ENCODE measurements around the gene ARHGAP33.

ARHGAP33 gene

DNA sequence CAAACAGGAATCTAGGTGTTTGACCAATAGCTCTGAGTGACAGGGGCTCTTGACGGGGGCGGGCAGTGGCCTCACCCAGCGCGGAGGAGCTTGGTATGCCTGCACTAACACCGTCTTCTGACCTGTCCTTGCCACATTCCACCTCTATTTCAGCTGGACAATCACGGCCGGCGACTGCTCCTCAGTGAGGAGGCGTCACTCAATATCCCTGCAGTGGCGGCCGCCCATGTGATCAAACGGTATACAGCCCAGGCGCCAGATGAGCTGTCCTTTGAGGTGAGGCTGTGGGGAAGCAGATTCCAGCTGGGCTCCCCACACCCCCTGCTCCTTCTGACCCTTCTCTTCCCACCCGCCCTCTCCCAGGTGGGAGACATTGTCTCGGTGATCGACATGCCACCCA is 4.7 kb downstream of the ARHGAP33 start:
- DNase-seq (ENCODE audit: low read depth) = no peak

DNA sequence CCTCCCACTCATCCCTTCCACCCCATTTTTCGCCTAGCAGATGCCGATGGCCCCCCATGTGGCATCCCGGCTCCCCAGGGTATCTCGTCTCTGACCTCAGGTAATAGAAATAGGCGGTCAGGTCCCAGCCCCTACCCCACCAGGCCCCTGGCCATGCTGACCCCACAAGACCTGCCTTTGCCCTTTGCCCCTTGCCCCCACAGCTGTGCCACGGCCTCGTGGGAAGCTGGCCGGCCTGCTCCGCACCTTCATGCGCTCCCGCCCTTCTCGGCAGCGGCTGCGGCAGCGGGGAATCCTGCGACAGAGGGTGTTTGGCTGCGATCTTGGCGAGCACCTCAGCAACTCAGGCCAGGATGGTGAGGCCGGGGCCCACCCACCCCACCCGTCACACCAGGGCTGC is 5.4 kb downstream of the ARHGAP33 start:
- DNase-seq (ENCODE audit: low read depth) = no peak

DNA sequence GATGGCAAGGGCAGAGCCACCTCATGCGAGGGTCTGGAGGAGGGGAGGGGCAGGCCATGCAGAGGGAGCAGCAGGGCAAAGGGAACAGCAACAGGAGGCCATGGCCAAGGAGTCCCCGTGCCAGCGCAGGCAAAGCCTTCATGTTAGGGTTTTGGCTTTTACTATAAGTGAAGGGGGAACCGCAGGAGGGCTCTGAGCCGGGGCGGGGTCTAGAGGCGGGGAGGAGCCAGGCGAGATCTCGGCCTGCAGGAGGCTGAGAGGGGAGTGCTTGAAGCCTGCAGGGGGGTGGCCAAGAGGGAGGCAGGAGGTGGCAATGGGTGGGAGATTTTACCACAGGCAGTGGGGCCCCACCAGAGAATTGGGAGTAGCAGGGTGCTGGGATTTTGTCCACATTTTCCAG is 6.3 kb downstream of the ARHGAP33 start:
- DNase-seq (ENCODE audit: low read depth) = no peak

DNA sequence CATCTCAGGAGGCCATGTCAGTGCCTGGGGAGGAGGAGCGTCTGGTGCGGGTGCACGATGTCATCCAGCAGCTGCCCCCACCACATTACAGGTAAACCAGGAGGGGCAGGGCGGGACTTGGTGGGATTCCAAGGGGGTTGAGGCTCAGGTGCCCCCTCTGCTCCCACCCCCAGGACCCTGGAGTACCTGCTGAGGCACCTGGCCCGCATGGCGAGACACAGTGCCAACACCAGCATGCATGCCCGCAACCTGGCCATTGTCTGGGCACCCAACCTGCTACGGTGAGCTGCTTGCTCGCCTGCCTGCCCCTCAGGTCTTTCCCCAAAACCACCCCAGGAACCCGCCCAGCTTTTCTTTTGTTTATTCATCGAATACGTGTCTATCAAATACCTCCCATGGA is 7.2 kb downstream of the ARHGAP33 start:
- DNase-seq (ENCODE audit: low read depth) = no peak

DNA sequence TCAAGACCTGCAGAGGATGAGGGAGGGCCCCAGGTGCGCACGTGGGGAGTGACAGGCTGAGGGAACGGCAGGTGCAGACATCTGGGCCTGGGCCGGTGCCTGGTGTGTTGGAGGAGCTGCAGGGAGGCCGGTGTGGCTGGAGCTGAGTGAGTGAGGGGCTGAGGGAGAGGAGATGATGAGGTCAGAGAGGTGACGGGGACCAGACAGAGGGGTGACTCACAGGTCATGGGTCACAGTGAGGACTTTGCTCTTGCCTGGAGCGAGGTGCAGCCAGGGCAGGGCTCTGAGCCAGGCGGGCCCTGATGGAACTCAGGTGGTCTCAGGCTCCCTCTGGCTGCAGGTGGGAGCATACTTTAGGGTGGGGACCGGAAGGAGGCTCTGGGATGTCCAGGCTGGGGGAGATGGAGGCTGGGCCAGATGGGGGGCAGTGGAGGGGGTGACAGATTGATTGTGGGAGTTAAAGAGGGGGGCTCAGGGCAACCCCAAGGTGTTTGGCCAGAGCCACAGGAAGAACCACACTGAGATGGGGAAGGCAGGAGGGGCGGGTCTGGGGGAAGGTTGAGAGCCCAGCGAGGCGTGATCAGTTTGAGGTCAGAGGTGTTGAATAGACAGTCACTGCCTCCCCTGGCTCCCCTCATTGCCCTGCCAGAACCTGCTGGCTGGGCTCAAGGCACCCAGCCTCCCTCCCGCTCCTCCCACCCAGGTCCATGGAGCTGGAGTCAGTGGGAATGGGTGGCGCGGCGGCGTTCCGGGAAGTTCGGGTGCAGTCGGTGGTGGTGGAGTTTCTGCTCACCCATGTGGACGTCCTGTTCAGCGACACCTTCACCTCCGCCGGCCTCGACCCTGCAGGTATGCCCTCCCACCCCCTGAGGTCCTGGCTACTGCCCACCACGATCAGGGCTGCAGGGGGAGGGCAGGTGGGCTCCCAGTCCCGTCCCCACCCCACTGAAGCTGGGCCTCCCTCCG is 8.4 kb downstream of the ARHGAP33 start:
- DNase-seq (ENCODE audit: low read depth) = no peak

DNA sequence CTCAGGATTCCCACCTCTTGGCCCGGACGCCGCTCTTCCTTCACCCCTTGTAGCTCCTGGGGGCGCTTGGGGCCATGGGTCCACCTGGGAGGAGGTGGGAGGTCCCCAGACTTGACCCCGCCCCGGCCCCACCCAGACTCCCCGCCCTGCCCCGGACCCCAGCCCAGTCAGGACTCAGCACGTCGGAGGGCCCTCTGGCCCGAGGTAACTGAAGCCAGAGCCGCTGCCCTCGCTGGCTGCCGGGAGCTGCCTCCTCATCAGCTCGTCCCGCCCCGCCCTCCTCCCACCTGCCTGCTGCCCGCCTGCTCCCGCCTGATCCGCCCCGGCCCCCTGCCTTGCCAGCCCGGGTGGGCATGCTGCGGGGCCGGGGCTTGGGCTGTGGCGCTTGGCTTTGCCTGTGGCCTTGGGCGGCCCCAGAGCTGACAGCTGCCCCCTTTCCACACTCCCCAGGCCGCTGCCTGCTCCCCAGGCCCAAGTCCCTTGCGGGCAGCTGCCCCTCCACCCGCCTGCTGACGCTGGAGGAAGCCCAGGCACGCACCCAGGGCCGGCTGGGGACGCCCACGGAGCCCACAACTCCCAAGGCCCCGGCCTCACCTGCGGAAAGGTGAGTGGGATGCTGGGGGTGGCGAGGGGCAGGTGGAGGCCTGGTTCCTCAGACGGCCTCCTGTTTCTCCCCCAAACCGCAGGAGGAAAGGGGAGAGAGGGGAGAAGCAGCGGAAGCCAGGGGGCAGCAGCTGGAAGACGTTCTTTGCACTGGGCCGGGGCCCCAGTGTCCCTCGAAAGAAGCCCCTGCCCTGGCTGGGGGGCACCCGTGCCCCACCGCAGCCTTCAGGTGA is 9.4 kb downstream of the ARHGAP33 start:
- DNase-seq (ENCODE audit: low read depth) = no peak

DNA sequence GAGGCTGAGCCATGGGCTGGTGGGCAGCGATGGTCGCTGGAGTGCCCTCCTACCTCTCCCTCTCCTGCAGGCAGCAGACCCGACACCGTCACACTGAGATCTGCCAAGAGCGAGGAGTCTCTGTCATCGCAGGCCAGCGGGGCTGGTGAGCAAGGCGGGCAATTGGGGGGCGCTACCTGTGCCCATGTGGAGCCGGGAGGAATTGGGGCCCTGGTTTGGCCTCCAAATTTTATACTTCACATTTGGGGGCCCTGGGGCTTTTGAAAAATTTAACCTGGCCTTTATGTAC is 9.9 kb downstream of the ARHGAP33 start:
- no peak for DNase-seq (ENCODE audit: low read depth)

DNA sequence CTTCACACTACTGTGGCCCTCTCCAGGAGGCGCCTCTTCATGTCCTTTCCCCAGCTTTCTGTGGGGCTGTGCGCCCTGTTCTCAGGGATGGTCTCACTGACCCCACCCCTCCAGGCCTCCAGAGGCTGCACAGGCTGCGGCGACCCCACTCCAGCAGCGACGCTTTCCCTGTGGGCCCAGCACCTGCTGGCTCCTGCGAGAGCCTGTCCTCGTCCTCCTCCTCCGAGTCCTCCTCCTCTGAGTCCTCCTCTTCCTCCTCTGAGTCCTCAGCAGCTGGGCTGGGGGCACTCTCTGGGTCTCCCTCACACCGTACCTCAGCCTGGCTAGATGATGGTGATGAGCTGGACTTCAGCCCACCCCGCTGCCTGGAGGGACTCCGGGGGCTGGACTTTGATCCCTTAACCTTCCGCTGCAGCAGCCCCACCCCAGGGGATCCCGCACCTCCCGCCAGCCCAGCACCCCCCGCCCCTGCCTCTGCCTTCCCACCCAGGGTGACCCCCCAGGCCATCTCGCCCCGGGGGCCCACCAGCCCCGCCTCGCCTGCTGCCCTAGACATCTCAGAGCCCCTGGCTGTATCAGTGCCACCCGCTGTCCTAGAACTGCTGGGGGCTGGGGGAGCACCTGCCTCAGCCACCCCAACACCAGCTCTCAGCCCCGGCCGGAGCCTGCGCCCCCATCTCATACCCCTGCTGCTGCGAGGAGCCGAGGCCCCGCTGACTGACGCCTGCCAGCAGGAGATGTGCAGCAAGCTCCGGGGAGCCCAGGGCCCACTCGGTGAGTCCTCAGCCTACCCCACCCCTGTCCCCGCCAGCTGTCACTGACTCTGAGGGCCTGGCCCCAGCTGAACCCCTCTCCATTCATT is 11.2 kb downstream of the ARHGAP33 start:
- DNase-seq (ENCODE audit: low read depth) = no peak

DNA sequence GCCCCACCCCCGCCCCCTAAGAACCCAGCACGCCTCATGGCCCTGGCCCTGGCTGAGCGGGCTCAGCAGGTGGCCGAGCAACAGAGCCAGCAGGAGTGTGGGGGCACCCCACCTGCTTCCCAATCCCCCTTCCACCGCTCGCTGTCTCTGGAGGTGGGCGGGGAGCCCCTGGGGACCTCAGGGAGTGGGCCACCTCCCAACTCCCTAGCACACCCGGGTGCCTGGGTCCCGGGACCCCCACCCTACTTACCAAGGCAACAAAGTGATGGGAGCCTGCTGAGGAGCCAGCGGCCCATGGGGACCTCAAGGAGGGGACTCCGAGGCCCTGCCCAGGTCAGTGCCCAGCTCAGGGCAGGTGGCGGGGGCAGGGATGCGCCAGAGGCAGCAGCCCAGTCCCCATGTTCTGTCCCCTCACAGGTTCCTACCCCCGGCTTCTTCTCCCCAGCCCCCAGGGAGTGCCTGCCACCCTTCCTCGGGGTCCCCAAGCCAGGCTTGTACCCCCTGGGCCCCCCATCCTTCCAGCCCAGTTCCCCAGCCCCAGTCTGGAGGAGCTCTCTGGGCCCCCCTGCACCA is 11.9 kb downstream of the ARHGAP33 start:
- DNase-seq (ENCODE audit: low read depth) = no peak

DNA sequence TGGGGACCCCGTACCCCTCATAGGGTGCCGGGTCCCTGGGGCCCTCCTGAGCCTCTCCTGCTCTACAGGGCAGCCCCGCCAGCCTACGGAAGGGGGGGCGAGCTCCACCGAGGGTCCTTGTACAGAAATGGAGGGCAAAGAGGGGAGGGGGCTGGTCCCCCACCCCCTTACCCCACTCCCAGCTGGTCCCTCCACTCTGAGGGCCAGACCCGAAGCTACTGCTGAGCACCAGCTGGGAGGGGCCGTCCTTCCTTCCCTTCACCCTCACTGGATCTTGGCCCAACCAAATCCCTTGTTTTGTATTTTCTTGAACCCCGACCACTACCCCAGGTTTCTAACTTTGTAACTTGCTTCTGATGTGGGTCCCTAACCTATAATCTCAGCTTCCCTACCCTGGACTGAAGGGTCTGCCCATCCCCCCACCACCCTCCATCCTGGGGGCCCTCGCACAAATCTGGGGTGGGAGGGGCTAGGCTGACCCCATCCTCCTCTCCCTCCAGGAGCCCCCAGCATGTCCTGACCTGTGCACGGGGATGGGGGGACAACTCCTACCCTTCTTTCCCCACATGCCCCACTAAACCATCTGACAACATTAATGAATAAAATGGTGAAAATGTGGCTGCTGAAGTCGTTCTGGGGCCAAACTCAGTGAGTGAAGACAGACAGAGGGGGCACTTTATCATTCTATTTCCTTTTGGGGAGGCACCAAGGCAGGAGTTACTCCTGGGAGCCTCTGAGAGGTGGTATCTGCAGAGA is 13.0 kb downstream of the ARHGAP33 start:
- no peak for DNase-seq (ENCODE audit: low read depth)

DNA sequence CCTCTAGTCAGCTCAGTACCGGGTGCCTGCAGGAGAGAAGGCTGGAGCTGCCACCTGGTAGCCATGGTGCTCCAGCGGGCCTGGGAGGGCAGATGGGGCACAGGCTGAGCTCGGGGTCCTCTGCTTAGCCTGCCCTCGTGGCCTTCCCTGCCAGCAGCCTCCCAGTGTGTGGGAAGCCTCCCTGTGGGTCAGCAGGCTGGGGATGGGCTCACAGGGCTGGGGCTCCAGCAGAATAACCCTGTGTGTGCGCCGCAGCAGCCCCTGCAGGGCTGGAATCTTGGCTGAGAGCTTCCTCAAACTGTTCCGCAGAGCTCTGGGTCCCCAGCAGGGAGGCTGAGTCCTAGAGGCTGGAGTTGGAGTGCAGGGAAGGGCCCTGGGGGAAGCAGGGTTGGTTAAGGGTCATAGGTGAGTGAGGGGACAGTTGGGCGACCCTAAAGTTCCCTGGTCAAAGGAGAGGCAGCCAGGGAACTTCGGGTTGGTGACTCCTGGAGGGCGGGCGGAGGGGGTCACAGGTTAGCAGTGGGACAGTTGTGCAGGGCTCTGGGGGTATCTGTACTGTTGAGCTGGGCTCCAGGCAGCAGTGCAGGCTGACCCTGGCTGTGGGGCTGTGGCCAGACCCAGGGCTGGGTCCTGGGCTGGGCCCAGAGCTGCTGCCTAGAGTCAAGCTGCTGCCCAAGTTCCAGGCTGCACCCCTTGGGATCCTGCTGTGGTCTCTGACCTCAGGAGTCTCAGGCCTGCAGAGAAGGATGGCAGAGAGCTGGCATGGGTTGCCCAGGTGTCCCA is 14.0 kb downstream of the ARHGAP33 start:
- no peak for DNase-seq (ENCODE audit: low read depth)

DNA sequence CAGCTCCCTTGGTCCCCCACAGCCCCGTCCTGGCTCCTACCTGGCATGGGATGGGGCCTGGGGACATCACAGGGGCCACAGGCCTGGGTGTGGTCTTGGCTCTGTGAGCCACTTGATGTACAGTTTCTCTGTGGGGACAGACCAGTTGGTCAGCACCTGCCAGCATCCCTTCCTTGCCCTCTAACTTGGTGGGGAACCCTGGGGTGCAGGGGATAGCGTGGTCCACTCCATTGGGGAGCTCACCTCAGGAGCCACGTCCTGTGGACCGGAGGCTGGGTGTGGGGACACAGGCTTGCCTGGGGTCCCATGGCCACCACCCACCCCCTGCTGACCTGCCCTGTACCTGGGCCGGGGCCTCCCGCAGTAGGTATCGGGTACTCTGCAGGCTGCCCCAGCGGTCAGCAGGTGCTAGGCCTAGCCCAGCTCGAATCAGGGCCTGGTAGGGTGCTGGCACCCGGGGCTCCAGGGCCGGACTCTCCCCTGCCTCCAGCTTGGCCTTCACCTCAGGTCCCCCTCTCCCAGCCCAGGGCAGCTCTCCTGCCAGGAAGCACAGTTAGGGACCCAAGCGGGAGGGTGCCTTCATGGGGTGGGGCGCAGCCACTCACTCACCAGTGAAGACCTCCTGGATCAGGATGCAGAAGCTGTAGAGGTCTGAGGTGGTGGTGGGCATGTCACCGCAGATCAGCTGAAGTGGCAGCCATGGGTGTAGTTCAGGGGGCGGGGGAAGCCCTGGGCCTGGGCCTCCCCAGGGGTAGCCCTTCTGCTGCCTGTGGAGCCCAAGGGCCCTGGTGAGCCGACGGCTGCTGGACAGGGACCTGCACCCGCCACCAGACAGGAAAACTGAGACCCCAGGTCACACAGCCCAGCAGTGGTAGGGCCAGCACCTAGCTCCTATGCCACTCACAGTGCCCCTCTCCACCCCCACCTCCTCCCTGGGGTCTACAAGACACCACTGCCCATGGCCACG is 14.9 kb downstream of the ARHGAP33 start:
- DNase-seq (ENCODE audit: low read depth) = no peak

DNA sequence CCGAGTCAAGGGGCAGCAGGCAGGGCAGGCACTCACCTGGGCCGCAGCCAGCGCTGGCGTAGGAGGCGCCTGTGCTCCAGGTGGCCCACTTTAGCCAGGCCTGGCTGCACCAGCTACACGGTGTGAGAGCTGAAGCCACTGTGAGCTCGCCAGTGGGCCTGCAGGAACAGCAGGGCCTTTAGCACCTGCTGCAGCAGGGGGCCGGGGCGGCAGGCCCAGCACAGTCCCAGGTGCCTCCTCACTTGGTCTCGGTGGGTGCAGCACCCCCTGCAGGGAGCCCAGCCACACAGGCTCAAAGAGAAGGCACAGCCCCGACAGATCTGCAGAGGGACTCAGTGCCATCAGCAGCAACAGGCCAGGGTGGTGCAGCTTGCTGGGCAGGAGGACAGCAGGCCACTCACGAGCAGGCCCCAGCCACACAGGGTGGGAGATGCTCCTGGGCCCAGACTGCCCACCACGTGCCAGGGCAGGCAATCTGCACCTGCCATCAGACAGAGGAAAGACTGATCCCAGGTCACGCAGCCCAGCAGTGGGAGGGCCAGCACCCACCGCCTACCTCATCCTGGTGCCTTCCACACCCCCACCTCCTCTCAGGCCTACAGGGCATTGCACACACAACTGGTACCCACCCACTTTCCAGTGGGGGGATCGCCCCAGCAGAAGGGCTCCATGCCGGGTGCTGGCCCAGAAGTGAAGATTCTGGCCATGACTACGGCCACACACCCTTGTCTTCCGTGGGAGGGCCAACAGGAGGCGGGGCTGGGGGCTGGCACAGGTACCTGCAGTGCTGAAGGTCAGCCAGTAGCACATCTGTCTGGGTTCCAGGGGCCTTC is 15.8 kb downstream of the ARHGAP33 start:
- no peak for DNase-seq (ENCODE audit: low read depth)

DNA sequence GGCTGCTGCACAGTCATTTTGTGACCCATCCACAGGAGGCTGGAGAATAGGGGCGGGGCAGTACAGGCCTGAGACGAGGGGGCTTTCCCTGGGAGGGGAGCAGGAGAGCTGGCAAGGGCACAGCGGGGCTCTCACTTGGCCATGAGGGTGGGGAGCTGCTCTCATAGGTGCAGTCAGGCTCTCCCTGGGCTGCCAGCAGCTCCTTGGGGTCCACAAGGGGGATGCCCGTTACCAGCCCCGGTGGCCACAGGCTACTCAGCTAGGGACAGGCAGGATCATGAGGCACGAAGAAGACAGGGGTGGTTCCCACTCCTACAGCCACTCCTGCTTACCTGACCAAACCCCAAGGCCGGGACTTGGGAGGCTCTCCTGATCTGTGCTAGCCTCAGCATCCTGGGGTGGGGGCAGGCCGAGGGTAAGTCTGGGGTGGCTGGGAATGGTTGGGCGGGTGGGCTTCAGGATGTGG is 16.5 kb downstream of the ARHGAP33 start:
- DNase-seq (ENCODE audit: low read depth) = no peak

DNA sequence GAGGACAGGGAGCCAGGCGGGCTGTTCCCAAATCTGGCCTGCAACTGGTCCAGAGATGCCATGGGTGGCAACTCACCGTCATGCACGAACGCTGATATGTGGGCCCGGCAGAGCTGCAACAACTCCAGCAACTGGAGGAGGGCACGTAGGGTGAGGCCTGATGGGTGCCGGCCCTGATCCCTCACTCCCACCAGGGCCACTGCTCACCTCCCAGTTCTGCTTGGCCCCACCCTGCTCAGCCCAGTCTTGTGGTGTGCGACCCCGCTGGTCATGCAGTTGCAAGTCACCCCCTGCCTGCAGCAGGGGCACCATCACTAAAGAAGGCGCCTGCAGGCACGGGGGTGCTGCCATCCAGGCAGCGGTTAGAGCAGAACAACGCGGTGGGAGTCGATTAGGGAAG is 16.9 kb downstream of the ARHGAP33 start:
- no peak for DNase-seq (ENCODE audit: low read depth)

DNA sequence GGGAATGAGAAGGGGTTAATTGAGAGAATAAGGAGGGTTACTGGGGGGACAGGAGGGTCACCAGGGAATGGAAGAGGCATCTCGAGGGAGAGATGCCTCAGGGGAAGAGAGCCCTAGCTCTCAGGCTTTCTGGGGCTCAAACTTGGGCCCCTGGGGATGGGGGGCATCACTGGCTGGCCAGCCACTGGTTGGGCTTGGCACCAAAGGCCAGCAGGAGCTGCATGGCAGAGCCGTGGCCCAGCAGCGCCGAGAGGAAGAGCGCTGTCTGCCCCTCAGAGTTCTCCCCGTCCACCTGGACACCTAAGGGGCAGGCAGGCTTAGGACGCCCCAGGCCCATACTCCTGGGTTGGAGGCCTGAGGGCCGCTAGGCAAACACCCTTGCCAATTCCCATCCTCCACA is 17.5 kb downstream of the ARHGAP33 start:
- no peak for DNase-seq (ENCODE audit: low read depth)

DNA sequence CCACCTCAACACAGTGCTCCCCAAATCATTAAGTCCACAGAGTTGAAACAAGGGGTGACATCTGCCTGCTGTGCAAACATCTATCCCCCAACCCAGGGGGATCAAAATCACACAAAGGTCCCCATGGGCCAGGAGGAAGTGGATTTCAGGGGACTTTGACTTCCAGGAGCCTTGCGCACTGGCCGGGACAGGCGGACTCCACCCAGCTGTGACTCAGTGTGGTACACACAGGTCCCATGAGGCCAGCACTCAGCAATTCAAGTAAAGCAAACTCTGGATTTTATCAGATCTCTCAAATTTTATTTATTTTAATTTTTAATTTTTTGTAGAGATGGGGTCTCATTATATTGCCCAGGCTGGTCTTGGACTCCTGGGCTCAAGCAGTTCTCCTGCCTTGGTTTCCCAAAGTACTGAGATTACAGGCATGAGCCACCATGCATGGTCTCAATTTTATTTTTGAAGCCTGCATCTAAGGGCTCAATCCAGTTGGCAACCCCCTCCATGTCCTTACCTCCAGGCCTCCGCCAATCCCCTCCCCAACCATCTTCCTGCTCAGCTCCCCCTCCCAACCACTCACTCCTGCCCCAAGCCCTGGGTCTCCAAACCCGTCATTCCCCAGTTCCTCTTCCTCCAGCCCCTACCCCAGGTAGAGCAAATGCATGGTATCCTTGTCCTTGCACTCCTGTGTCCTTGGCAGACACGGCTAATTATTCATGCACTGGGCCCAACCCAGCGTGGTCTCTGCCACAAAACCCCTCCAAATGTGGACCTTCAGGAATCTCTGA is 18.2 kb downstream of the ARHGAP33 start:
- no peak for DNase-seq (ENCODE audit: low read depth)

Data from stimulated activated CD8-positive, alpha-beta memory T cell treated with anti-CD3 and anti-CD28 coated beads, Interleukin-12 subunit alpha, Interleukin-12 subunit beta, amount 100 ng/mL, for 1 hour (primary cell).